GM12878 (cell line): ENCODE data around the gene ERVK3-1.

Source experiments
- FOXK2 ChIP-seq: fragments of 450-650 bp; IDR thresholded peaks from 2 replicates; pipeline ENCODE4 v1.6.1; 2017; ENCODE audit warnings: mild to moderate bottlenecking, moderate library complexity
- POLR2A ChIP-seq: IDR thresholded peaks from 2 replicates; pipeline ENCODE4 v1.6.1; 2011; ENCODE audit warnings: low read depth, mild to moderate bottlenecking, low read length
- POLR2AphosphoS5 ChIP-seq: IDR thresholded peaks from 2 replicates; pipeline ENCODE4 v1.6.1; 2011; ENCODE audit warnings: mild to moderate bottlenecking, low read length, inconsistent platforms
- SUZ12 ChIP-seq: fragments of 200-600 bp; sonication (generic); IDR thresholded peaks from one replicate; pipeline ENCODE4 v1.6.1; 2018; ENCODE audit warnings: antibody characterized with exemption, mild to moderate bottlenecking; ENCODE audit not compliant: unreplicated experiment
- TF ChIP-seq, protein P1 (sequence below), 3 experiments: IDR thresholded peaks in 2 of 3; conservative IDR thresholded peaks in 1 of 3; 2 replicates each; pipeline ENCODE4 v1.5.1; 2011; ENCODE audit warnings: low read depth in 3 of 3, low read length in 3 of 3, mild to moderate bottlenecking in 3 of 3, control low read depth in 2 of 3, moderate library complexity in 2 of 3, inconsistent platforms in 1 of 3, mixed read lengths in 1 of 3; ENCODE audit not compliant: control insufficient read depth in 2 of 3, insufficient read depth in 1 of 3; ENCODE audit errors: extremely low read depth in 1 of 3

DNA sequence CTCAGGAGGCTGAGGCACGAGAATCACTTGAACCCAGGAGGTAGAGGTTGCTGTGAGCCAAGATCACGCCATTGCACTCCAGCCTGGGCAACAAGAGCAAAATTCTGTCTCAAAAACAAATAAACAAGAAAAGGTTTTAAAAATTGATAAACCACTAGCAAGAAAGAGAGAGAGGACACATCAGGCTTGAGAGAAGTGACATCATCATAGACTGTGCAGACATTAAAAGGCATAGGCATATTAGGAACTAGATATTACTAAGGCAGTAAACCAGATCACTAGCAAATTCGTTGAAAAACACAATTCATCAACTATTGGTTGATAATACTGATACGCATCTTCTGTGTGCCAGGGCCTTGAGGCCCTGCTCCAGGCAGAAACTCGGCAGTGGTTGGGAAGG, 40.4 kb downstream of the ERVK3-1 start:
- no peak for TF ChIP-seq POLR2A
- no peak for TF ChIP-seq SUZ12
- no peak for TF ChIP-seq POLR2AphosphoS5
- TF ChIP-seq FOXK2: no peak
- TF ChIP-seq, protein P1, sequence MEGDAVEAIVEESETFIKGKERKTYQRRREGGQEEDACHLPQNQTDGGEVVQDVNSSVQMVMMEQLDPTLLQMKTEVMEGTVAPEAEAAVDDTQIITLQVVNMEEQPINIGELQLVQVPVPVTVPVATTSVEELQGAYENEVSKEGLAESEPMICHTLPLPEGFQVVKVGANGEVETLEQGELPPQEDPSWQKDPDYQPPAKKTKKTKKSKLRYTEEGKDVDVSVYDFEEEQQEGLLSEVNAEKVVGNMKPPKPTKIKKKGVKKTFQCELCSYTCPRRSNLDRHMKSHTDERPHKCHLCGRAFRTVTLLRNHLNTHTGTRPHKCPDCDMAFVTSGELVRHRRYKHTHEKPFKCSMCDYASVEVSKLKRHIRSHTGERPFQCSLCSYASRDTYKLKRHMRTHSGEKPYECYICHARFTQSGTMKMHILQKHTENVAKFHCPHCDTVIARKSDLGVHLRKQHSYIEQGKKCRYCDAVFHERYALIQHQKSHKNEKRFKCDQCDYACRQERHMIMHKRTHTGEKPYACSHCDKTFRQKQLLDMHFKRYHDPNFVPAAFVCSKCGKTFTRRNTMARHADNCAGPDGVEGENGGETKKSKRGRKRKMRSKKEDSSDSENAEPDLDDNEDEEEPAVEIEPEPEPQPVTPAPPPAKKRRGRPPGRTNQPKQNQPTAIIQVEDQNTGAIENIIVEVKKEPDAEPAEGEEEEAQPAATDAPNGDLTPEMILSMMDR (IDR thresholded peaks at IDR 0.05 in 2 of 3, conservative IDR thresholded peaks at IDR 0.05 in 1 of 3; ENCODE audit: control insufficient read depth in 2 of 3, extremely low read depth in 1 of 3, insufficient read depth in 1 of 3, low read depth in 3 of 3, low read length in 3 of 3): no peak
